HG03045 (cell line): Measurements from ENCODE around the gene INSC.
A peak's percentile ranks its signal among the peaks of the same experiment; 100 is the strongest.
"Not testable (repeated sequence)": the region's sequence is repeated elsewhere in the genome, so short reads cannot be mapped to it uniquely, and the experiment has no call there.

Experiments
- ATAC-seq: cut with Tn5 transposase; IDR thresholded peaks from one replicate; pipeline ENCODE4 v1.9.1; 2021; ENCODE audit warnings: mild to moderate bottlenecking, moderate library complexity; ENCODE audit not compliant: unreplicated experiment

INSC gene, protein sequence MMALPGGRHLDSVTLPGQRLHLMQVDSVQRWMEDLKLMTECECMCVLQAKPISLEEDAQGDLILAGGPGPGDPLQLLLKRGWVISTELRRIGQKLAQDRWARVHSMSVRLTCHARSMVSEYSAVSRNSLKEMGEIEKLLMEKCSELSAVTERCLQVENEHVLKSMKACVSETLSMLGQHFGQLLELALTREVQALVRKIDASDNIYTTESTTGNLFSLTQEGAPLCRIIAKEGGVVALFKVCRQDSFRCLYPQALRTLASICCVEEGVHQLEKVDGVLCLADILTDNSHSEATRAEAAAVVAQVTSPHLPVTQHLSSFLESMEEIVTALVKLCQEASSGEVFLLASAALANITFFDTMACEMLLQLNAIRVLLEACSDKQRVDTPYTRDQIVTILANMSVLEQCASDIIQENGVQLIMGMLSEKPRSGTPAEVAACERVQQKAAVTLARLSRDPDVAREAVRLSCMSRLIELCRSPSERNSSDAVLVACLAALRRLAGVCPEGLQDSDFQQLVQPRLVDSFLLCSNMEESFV

DNA sequence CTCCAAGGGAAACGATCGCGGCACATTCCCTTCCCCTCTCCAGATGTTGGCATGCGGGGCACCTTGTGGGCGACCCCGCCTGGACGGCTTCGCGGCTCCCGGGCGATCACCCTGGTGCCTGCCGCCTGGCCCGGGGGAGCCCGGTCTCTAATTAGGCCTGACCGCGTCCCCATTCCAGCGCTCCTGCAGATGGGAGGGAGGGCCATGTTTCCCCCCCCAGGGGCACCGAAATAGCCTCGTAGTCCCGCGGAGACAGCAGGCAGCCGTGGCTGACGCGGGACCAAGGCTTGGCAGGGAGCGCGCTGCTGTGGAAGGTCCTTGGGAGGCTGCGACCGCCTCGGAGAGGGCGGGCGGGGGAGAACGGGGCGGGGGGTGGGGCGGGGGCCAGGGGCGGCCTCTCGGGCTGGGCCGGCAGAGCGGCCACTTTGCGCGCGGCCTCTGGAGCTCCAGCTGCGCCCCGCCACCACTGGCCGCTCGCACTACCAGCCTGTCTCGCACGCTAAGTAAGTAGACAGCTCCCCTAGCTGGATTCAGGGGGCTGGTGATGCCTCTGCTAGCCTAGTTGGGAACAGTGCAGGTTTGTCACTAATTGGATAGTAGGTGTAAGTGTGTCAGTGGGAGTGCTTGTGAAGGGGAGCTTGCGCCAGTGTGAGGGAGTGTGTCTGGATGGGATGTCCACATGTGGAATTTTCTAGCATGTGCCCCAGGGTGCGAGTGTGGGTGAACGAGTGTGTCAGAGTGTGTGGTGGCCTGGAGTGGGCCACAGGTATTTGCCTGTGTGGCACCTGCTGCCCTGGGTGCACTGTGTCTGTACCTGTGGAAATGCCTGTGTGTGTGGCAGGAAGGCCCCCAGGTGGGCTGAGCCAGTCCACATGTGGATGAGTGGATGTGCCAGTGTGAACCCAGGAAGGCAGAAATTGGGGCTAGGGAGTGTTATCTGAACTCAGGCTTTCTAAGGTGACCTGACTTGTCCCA is at the start of gene INSC:
INSC (plus strand) TSS at position 423 of the 975 bp plus-strand sequence. CDS start 34,252 bp downstream, outside the sequence.
- no peak for ATAC-seq

DNA sequence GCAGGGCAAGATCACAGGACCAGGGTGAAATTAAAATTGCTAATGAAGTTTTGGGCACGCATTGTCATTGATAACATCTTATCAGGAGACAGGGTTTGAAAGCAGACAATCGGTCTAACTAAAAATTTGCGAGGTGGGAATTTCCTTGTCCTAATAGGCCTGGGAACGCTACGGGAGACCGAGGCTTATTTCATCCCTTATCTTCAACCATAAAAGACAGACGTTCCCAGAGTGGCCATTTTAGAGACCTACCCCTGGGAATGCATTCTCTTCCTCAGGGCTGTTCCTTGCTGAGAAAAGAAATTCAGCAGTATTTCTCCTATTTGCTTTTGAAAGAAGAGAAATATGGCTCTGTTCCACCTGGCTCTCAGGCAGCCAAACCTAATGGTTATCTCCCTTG is 45.0 kb upstream of the INSC start:
- not testable (repeated sequence) for ATAC-seq

DNA sequence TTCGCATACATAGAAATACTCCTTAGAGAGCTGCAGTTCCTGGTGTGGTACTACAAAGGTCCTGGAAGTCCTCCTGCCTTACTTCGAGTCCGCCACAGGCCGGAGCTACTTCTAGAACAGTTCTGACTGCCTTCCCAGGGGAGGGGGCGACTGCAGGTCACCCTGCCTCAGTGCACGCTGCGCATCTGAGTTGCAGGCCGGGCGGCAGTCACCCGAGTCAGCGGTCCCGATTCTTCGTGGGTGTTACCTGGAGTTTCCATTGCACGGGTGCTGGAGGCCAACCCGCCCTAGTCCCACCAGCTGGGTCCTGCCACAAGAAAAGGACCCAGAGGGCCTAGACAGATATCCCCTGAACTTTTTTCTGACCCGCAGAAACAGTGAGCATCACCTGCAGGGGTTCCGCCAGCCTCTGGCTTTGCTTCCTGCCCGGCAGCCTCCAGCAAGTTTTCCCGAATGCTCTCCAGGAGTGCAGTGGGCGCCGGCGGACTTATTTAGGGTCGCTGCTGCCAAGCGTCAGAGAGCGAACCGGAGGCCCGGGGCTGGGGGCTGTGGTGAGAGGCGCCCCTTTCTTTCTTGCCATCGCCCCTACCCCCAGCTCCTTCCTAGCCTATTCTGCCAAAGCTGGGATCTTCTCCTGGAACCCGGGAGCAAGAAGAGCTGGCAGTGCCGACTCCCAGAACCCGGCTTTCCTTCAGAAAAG is 43.0 kb upstream of the INSC start:
- no peak for ATAC-seq

DNA sequence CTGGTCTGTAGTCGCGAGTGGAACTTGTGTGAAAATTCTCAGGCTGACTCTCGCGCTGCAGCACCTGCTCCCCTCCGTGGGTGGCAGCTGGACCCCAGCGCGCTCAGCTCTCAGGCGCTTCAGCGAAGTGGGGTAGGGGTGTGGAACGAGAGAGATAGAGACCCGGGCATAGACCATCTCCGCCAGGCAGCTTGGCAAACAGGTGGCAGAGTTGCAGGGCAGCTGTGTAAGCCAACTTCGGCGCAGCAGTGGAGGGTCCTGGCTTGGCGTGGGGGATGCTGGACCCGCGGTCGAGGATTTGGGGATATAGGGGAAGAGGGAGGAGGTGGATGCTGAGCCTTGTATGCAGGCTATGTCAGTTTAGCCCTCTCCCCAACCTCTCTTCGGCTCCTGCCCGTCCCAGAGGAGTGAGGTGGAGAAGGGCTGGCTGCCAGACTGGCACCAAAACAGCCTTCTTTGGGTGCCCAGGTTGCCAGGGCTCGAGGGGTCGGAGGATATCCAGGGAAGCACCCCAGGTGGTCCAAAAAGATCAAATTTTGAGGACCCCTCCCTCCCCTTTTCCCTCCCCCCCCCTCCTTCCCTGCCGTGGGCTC is 42.1 kb upstream of the INSC start:
- no peak for ATAC-seq

DNA sequence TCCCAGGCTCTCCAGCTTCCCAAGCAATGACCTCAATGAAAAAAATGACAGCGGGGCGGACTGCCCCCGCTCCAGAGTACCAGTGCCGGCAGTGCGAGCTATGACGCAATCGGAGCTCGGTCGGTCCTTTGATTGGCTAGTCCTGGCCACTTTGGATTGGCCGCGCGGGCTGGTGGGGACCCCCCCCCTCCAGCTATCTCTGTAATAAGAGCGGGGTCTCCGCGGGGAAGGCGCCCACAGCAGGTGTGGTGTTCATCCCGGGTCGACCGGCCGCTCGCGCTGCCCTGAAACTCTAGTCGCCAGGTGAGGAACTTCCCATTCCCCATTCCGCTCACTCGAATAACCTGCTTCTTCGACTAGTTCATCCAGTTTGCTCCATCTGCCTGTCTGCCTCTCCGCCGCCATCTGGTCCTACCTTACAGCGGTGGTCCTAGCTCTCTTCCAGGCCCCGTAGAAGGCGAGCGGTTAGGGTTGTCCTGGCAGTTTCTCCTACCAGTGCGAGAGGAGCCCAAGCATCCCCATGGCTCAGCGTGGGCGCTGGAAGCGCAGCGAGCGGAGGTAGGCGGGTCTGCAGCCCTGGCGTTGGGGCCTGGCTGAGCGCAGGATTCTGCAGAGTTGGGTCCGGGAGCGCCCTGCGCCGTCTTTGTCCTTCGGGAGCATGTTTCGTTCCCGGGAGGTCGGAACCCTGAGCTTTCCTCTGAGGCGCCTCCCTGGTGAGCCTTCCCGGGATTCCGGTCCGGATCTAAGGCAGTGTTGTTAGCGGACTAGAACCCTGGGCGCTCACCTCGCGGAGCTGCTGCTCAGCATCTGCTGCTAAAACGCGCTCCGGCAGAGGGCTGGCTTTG is 41.1 kb upstream of the INSC start, which contains the start of gene CALCB:
CALCB (plus strand) TSS at position 233 of the 845 bp plus-strand sequence. CDS start 1,126 bp downstream, outside the sequence.
- ATAC-seq: no peak

DNA sequence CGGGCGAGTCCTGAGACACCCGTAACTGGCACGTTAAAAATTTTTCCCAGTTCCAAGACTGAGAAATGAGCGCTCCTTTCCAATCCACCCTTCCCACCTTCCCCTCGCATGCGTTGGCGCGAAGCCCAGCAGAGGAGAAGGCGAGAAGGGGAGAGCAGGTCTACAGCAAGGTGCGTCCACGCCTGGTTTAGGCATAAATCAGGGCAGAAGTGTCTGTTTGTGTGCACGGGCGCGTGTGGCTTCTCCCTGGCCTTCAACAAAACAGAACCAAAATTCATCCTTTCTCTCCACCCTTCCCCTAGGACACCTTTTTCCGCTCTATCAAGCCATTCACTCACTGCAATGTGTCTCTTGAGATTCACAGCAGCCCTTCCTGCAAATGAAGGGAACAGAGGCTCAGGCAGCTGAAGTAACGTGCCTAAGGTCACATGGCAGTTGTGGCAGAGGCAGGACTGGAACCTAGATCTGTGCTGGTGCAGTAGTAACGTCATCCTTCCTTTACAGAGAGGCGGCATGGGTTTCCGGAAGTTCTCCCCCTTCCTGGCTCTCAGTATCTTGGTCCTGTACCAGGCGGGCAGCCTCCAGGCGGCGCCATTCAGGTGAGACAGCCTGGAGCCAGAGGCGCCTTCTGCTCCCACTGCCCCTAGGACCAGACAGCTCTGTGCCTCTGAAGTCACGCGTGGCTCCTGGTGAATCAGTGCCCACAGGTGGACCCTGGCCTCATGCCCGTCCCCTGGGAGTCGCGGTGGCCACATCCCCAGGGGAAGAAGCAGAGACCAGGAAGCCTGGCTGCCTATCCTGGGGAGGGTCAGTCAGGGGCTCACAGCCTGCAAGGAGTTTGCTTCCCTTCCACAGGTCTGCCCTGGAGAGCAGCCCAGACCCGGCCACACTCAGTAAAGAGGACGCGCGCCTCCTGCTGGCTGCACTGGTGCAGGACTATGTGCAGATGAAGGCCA is 40.2 kb upstream of the INSC start:
- peak; percentile 97 for ATAC-seq

DNA sequence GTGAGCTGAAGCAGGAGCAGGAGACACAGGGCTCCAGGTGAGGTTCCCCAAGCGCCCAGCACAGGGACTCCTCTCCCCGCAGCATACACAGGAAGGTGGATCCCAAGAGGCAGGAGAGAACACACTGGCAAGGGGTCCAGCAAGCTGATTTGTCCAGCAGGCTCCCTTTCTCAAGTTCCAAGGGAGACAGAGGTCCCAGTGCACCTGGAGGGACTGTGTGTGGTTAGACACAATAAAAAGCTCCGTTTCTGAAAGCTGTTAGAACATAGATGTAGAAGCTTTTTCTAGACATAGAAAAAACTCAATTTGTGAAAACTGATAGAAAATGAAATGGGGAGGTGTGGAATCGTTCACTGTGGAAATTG is 39.6 kb upstream of the INSC start:
- no peak for ATAC-seq

DNA sequence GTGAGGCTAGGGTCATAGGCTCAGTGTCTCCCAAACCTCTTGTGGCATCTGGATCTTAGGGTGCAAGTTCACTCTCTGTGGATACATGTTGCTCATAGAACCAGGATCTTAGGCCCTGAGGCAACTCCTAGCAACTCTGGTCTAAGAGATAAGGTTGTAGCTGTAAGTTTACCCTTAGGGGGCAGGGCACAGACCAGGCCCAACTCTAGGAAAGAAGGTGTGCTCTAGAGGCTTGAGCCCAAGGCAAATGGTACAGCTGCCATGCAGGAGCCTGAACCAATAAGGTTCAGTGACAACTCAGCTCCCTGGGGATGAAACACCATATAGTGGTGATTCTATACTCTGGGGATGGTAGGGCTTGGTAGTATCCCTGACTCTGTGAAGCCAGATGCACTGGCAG is 23.5 kb upstream of the INSC start:
- no peak for ATAC-seq

DNA sequence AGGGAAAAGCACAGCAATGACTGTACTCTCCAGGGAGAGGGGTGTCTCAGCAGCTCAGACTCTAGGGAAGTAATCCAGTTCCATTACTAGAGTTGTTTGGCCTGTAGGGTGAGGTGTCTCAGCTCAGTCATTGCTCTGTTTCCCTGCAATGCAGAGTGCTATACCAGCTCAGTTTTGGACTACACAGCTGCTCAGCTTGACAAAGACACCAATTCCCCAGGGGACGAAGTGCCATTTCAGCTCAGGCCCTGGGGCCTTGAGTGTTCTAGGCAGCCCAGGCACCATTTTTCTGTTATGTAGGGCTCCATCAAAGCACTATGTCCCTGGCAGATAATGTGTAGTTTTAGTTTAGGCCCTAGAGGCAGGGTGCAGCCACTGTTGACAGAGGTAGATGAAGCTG is 23.1 kb upstream of the INSC start:
- no peak for ATAC-seq

DNA sequence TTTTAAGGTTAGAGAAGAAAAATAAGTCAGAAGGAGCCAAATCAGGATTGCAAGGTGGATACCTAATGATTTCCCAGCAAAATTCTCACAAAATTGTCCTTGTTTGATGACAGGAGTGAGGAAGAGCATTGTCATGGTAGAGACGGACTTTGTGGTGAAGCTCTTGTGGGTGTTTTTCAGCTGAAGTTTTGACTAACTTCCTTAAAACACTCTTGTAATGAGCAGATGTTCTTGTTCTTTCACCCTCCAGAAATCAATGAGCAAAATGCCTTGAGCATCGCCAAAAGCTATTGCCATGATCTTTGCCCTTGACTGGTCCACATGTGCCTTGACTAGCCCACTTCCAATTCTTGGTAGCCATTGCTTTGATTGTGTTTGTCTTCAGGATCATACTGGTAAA is 21.3 kb upstream of the INSC start:
- peak; percentile 72 for ATAC-seq

DNA sequence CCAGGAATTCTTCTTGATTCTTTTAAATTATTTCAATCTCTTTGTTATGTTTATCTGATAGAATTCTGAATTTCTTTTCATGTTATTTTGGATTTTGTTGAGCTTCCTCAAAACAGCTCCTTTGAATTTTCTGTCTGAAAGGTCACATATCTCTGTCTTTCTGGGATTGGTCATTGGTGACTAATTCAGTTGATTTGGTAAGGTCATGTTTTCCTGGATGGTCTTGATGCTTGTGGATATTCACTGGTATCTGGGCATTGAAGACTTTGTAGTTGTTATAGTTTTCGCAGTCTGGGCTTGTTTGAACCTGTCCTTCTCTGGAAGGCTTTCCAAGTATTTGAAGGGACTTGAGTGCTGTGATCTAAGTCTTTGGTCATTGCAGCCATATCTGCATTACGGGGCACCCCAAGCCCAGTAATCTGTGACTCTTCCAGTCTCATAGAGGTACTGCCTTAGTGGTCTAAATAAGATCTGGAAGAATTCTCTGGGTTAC is 18.9 kb upstream of the INSC start:
- ATAC-seq: no peak

DNA sequence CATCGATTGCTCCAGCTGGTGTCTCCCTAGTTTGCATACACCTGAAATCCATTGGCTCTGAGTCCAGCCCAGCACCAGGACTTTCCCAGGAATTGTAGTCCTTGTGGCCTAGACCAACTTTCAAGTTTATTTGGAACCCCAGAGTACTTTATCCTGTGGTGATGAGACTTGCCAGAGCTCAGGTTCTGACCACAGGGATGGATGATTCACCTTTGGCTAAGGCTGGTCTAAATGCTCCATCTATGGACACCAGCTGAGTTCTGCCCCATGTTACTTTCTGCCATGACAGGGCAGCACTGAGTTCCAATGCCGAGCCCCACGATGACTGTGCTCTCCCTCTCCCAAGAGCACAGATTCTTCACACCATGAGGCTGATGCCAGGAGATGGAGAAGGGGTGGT is 17.3 kb upstream of the INSC start:
- no peak for ATAC-seq

DNA sequence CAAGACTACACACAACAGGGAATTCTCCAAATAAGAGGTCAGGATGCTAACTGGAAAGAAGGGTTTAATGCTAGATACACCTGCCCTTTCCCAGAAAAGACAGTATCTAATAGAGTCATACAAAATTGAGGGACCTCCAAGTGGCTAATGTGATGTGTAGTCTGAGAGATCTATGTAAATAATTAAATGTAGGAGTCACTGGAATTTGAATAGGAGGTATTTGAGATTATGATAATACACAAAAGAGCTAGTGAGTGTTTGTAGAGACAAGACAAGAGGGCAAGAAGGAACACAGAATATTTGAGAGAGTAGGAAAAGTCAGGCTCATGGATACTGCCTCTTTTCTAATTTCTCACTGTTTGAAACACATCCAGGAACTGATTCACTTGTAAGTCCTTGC is 15.5 kb upstream of the INSC start:
- ATAC-seq: no peak

DNA sequence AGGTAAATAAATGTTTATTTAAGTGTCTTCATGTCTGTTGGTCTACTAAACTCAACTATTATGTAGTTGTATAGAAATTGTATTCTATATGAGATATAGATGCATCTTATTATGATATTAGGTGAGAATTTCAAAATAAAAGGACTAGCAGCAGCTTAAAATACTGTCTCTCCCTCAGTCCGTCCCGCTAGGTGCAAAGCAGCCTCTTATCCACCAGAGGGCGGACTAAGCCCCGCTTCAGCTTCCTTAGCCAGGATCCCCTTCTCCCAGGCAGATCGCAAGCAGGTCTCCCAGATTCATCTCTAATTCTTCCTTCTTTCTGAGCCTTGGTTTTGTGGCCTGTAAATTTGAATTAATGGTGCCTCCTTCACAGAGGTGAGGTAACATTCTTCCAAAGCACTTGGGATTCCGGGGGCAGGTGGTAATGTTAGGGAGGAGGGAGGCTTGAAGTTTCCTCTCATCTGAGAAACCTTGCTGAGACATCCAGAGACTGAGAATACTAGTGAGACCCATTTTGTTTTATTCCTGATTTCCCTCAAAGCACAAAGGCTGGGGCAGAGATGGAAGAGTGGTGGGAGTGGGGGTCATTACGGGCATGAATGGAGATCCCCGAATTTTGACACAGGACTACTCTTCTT is 13.5 kb upstream of the INSC start:
- ATAC-seq: peak; percentile 77

DNA sequence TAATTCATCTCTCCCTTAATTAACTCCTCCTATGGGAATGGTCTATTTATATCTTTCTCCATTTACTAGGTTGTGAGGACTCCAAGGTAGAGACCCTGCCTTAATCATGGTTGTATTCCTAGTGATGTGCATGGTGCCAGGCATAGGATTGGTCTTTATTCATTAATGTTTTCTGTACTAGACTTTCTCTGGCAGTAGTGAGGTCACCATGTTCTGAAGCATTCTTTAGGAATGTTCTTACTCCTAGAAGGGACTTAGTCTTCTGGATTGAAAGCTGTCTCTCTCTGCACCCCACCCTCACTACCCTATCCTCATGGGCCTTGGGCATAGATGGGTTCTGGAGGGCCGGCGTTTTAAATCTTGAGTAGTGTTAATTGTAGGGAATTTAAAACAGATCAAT is 10.6 kb upstream of the INSC start:
- ATAC-seq: no peak

DNA sequence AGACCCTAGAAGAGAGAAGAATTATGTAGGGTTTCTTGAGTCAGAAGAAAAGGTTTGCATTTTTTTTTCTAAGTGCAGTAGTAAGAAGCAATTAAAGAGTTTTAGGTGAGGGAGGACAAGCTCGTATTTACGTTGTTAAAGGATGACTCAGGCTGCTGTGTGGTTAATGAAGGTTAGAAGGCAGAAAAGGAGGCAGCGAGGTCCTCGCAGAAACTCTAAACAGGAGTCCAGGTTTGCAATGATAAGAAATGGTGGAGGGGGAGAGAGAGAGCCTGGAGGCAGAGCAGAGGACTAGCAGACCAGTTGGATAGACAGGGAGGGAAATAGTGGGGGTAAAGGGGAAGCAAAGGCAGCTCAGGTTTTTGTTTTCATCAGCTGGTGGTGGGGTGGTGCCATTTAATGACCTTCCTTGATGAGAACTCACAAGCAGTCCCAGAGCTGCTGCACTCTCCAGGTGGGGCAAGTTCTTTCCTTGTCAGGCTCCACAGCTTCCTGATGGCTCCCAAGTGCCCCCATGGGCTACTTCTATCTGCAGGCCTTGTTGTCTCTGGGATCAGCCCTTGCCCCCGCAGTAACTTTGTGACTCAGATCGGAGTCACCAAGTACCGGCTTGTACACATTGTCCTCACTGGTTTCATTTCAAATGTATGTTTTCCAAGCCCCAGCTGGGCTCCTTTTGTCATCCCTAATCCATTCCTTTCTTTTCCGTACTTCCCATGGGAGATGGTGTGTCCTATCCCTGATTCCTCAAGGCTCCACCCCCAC is 8.3 kb upstream of the INSC start:
- no peak for ATAC-seq
